GM20431 (cell line): Measurements from ENCODE around the gene ADH4.
"Not testable (repeated sequence)": the region's sequence is repeated elsewhere in the genome, so short reads cannot be mapped to it uniquely, and the experiment has no call there.

Experiments
- in situ Hi-C: fragments of 300-500 bp; cut with MseI, MboI; formaldehyde crosslinking; loops from one replicate; pipeline ENCODE4 v1.15.0; 2020; ENCODE audit warnings: low sequenced_read_pairs; ENCODE audit not compliant: unreplicated experiment

ADH4 gene

DNA sequence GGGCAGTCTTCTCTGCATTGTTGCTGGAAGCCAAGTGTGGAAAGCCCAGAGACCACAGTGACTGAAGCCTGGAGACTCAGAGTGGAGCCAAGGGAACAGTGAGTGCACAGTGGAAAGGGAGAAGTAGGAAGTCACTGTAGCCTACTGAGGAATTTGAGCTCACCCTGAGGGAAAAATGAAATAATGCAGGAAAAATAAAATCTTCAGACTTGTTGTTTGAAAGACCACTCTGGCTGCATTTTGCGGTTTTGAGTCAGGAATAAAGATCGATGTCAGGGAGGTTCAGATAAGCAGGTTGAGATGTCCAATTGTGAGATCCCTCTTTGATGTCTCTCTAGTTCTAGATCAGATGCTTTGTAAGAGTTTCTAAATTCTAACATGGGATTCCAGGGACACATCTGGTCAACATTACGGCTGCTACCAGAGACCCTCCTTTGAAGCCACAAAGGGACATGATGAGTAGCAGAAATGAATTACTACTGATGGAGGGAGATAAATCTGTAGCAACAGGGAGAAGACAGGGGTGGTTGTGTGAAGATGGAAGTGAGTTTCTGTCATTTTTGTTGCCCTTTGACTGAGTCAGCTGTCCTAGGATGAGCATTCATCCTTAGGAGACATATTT lies 8.4 kb downstream of the ADH4 start:
- in situ Hi-C loops, result no loop called here

DNA sequence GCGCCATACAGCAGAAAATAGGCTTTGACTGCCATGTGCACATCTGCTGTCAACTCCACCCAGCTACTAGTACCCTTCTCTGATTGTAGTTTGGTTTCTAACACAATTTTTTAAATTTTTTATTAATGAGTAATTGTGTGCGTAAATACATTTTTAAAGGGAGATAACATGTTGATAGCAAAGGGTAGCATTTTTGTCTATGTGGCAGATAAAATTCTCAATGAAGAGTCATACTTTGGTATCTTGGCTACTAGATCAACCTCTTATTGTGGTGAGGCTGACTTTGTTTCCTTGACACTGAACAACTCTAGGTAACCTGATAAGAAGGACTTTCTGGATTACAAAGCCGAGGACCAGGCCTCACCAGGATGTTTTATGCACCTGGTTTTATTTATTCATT lies 9.5 kb downstream of the ADH4 start:
- in situ Hi-C loops, result no loop called here

DNA sequence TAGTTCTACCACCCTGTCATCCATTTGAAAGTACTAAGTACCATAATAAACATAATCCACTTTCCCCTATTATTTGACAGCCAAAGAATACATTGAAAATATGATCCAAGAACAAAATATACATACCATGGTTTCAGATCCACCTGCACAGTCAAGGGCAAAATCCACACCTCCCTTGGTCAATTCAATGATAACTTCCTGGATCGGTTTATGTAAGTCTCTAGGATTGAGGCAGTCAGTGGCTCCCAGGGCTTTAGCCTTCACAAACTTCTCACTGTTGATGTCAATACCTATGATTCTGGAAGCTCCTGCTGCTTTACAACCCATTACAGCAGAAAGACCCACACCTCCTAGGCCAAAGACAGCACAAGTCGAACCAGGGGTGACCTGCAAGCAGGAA lies 12.7 kb downstream of the ADH4 start:
- in situ Hi-C loops, result no loop called here

DNA sequence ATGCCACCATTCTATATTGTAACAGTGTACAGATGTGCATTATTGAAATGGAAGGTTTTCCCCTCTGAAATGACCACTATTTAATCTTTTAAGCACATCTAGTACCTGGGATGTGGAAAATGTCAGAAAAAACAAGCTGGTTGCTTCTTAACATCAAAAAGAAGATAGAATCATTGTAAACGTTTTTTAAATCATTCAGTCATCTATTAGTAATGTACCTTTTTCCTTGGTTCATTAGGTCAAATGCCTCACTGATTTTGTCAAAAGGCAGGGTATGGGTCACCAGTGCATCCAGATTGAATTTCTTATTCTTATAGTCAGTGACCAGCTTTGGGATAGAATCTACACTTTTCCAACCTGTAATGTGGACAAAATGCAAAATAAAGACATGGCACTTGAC lies 17.7 kb downstream of the ADH4 start:
- in situ Hi-C loops, result loop anchor here (10.0 kb wide), 1 partner anchor 278 kb away; no protein-coding TSS in a partner anchor

DNA sequence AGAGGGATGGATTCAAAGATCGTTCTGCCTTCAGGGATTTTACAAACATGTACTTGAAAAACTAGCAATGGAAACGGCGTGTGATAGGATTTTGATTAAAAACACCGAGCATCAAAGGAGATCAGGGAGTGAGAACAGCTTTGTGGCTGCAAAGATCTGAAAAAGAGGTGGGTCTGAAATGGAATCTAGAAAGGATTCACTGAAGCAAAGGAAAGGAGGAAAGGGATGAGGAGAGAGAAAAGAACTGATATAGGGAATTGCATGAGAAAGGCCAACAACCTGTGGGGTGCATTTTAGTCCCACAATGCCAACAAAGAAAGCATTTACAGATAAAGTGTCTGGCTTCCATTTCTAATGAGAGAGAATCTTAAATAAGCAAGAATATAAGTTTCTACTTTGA lies 23.1 kb downstream of the ADH4 start:
- in situ Hi-C loops, result loop anchor here (10.0 kb wide), 1 partner anchor 284 kb away; no protein-coding TSS in a partner anchor

GRCh38 chr4:99120501-99120900 lies 23.6 kb downstream of the ADH4 start:
- in situ Hi-C loops, result loop anchor here (10.0 kb wide), 1 partner anchor 284 kb away; no protein-coding TSS in a partner anchor

DNA sequence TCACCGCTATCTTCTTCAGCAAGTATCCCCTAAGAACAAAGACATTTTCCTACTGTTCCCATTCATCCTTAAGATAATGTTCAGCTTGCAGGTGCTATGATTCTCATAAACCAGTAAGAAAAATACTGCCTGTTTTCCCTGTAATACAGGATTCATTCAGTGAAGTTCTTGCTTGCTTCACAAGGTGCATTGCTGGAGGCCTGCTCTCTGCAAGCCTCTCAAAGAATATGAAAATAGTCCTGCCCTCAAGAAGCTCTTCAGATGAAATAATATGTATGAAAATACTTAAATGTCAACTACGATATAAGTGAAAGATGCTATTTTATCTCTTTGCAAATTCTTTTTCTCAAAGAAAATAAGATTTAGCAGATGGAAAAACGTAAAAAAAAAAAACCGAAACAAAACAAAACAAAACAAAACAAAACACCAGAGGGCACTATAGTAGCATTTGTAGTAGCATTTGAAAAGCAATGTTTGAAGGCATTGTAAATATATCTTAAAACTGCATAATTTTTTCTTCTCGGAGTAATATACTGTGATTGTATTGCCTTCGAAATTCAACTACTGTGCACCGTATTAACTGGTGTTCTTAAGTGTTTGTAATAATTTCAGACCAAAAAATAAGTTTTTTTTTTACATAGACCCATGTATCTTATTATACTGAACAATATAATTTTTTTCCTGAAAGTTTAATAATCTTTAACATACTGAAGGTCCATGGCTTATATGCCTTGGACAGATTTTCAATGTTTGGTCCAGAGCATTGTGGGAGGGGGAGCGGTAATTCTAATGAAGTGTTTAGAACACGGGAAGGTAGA lies 26.0 kb downstream of the ADH4 start:
- in situ Hi-C loops, result no loop called here

DNA sequence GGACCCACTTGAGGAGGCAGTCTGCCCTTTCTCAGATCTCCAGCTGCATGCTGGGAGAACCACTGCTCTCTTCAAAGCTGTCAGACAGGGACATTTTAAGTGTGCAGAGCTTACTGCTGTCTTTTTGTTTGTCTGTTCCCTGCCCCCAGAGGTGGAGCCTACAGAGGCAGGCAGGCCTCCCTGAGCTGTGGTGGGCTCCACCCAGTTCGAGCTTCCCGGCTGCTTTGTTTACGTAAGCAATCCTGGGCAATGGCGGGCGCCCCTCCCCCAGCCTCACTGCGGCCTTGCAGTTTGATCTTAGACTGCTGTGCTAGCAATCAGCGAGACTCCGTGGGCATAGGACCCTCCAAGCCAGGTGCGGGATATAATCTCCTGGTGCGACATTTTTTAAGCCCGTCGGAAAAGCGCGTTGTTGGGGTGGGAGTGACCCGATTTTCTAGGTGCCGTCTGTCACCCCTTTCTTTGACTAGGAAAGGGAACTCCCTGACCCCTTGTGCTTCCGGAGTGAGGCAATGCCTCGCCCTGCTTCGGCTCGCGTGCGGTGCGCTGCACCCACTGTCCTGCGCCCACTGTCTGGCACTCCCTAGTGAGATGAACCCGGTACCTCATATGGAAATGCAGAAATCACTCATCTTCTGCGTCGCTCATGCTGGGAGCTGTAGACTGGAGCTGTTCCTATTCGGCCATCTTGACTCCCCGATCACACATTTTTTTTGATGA lies 26.8 kb downstream of the ADH4 start:
- in situ Hi-C loops, result not testable (repeated sequence)

DNA sequence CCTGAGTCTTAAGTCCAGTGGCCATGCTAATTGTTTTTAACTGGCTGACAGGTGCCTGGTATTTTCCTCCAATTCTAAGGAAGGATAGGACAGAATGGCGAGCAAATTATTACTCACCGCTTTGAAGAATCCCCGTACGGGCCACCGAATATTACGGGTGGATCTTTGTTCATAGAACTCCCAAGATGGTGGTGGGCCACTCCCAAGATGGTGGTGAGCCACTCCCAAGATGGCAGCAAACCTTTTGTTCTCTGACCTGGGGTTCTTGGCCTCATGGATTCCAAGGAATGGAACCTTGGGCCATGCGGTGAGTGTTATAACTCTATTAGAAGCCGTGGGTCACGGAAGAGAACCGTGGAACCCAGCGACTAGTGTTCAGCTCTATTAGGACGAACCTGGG lies 34.8 kb downstream of the ADH4 start:
- in situ Hi-C loops, result not testable (repeated sequence)

- in situ Hi-C loops, result no loop called here
These were observed 39.9 kb downstream of the ADH4 start for GRCh38 chr4:99104153-99104552.

- in situ Hi-C loops, result no loop called here
These were observed 40.9 kb downstream of the ADH4 start for GRCh38 chr4:99103166-99103565.

- in situ Hi-C loops, result no loop called here
These were observed 41.5 kb downstream of the ADH4 start for GRCh38 chr4:99102634-99103033.

GRCh38 chr4:99100876-99101275 lies 43.2 kb downstream of the ADH4 start:
- in situ Hi-C loops, result no loop called here

DNA sequence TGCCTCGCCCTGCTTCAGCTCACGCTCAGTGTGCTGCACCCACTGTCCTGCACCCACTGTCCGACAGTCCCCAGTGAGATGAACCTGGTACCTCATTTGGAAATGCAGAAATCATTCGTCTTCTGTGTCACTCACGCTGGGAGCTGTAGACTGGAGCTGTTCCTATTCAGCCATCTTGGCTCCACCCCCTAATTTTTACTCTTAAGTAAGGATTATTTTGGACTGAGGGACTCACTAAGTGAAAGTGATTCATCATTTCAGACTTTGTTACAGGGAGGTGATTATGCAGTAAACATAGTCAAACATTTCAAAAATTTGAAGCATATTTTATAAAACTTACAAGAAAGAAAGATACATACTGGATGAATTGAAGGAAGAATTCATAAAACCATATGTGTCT lies 44.3 kb downstream of the ADH4 start:
- in situ Hi-C loops, result not testable (repeated sequence)

GRCh38 chr4:99099311-99099710 lies 44.8 kb downstream of the ADH4 start:
- in situ Hi-C loops, result no loop called here

DNA sequence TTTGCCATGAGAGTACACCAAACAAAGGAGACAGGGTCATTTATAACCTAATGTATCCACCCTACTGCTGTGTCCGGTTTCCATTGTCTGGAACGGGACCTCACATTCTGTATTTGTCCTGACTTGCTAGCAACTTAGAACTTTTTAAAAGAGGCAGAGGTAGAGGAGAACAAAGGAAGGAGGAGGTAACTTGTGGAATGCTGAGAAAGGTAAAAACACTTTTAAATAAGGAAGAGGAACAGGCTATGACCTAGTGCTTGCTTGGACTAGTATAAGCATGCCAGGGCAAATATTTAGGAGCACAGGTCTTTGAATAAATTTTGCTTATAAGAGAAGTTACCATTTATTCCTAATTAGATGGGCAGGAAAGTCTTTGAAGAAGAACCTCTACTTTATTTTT lies 52.3 kb downstream of the ADH4 start:
- in situ Hi-C loops, result not testable (repeated sequence)

DNA sequence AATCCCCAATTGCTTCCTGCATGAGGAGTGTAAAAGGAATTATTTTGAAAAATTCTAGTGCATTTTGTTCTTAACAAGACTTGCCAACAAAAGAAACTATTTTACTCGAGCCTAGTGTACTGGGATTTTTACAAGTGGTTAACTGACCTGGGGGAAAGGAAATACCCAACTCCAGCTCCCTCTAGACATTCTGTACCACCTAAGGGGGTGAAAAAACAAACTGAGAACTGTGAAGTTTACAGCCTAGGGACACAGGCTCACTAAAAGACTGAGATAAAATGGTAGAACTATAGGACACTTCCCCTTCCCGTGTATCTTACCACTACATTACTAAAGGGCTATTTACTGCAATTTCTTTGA lies 52.9 kb downstream of the ADH4 start:
- in situ Hi-C loops, result no loop called here

DNA sequence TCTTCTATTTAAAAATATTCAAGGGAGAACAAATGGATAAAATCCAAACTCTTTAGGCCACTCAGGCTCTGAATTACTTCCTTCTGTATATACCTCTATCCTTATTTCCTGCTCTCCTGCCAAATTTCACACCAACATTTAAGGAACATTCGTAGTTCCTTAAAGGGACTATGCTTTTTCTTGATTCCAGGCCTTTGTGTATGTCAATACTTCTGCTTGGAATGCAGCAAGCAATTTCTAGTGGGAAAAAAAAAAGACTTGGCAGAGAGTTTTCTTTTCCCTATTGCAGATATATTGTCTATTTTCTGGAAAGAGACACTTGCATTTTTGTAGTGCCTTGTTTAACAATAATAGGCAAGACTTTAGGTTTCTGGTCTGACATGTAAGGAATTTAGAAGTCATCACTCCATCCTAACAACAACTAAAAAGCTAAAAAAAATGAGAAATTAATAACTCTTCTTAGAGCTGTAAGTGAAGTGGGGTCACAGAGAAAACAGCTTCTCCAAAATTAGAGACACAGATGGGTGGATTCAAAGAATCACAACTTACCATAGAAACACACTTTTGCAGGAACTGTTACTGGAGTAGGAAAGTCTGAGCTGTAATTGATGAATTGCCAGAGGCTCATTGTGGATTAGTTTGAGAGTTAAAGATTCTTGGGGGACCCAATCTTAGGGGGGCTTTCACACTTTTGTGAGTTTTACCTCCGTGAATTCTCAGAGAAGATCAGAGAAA lies 53.4 kb downstream of the ADH4 start:
- in situ Hi-C loops, result no loop called here

- in situ Hi-C loops, result no loop called here
These were observed 55.4 kb downstream of the ADH4 start, which contains the start of gene ADH5 for GRCh38 chr4:99088481-99089365. TSS of gene ADH5 (minus strand) at chr4:99088788. CDS start at chr4:99088700, 88 bp downstream.
